ENCODE data around the gene SNX9. TPM values are rescaled to one million over a fixed set of nuclear protein-coding genes. Genes with fewer than 3 reads are reported as not detected.
"Not testable (repeated sequence)": the region's sequence is repeated elsewhere in the genome, so short reads cannot be mapped to it uniquely, and the experiment has no call there.

SNX9 gene
- total and polyA plus RNA-seq, 2 donors (not counting 1 experiment from before 2014, with no cell fraction given), result 10.0 to 50.7 TPM

- H2AFZ ChIP-seq (ENCODE audit: insufficient read depth, low read depth, low read length, poor library complexity, severe bottlenecking); H3K4me3 Mint-ChIP-seq; H3K79me2 ChIP-seq (ENCODE audit: control insufficient read depth, insufficient read depth, low read length); H3K27ac ChIP-seq (ENCODE audit: low read length in 2 of 2); H4K20me1 ChIP-seq (ENCODE audit: control insufficient read depth, insufficient read depth, low read length, poor library complexity, severe bottlenecking); H3K27me3 Mint-ChIP-seq; H3K9ac ChIP-seq (ENCODE audit: low read length); H3K9me3 ChIP-seq (ENCODE audit: control extremely low read depth in 1 of 3, control insufficient read depth in 2 of 3, insufficient read depth in 1 of 3, low read length in 2 of 3); H3K36me3 ChIP-seq (replicated peaks in 1 of 2; ENCODE audit: control extremely low read depth in 1 of 2, control insufficient read depth in 1 of 2, extremely low read depth in 1 of 2, insufficient read depth in 2 of 2, low read length in 1 of 2); ATAC-seq (ENCODE audit: low read depth); H3K4me3 ChIP-seq (ENCODE audit: control extremely low read depth in 1 of 5, extremely low read depth in 1 of 5, insufficient read depth in 1 of 5, low read depth in 2 of 5, low read length in 4 of 5); H3K9me3 Mint-ChIP-seq (ENCODE audit: insufficient read depth); POLR2A ChIA-PET; H3K27ac Mint-ChIP-seq; H3K4me2 ChIP-seq (replicated peaks; ENCODE audit: low read depth, low read length, poor library complexity, severe bottlenecking); H3K27me3 ChIP-seq (replicated peaks in 1 of 4; ENCODE audit: control extremely low read depth in 1 of 4, control insufficient read depth in 3 of 4, insufficient read depth in 4 of 4, low read length in 3 of 4); H3K4me1 ChIP-seq (ENCODE audit: control insufficient read depth in 2 of 2, insufficient read depth in 2 of 2, low read length in 2 of 2): not testable (repeated sequence)
- no CpG with 5 or more reads among the region's 3 CpGs for WGBS (ENCODE audit: insufficient coverage)
- DNase-seq, result peak; percentile 31
- peaks cover 18% of the 10 kb centered on the region for H3K4me1 Mint-ChIP-seq
- intact Hi-C loops (cut with micrococcal nuclease), result loop anchor here (2.0 to 5.0 kb wide), 2 partner anchors 19 to 37 kb away; no protein-coding TSS in a partner anchor
- CTCF ChIA-PET, result interaction anchor here (1.6 kb wide), 1 partner anchor 18 kb away, joined by 3 read pairs; no protein-coding TSS in a partner anchor
Observed at GRCh38 chr6:157799561-157799960, 23.5 kb upstream of the SNX9 start.

- Histone ChIP-seq H3K4me1 (ENCODE audit: control insufficient read depth in 2 of 2, insufficient read depth in 2 of 2, low read length in 2 of 2) (no peaks in the 10 kb centered on the region), H3K4me3 (ENCODE audit: control extremely low read depth in 1 of 5, extremely low read depth in 1 of 5, insufficient read depth in 1 of 5, low read depth in 2 of 5, low read length in 4 of 5) (no peak overlapping the region), H3K36me3 (replicated peaks in 1 of 2; ENCODE audit: control extremely low read depth in 1 of 2, control insufficient read depth in 1 of 2, extremely low read depth in 1 of 2, insufficient read depth in 2 of 2, low read length in 1 of 2) (no peaks in the 10 kb centered on the region), H2AFZ (ENCODE audit: insufficient read depth, low read depth, low read length, poor library complexity, severe bottlenecking) (no peak overlapping the region), H3K9ac (ENCODE audit: low read length) (no peak overlapping the region), H3K27ac (ENCODE audit: low read length in 2 of 2) (no peak overlapping the region), H3K79me2 (ENCODE audit: control insufficient read depth, insufficient read depth, low read length) (no peaks in the 10 kb centered on the region), H3K4me2 (replicated peaks; ENCODE audit: low read depth, low read length, poor library complexity, severe bottlenecking) (no peak overlapping the region), H3K27me3 (replicated peaks in 1 of 4; ENCODE audit: control extremely low read depth in 1 of 4, control insufficient read depth in 3 of 4, insufficient read depth in 4 of 4, low read length in 3 of 4) (peaks cover 0 to 3% (median 0%) of the 10 kb centered on the region in 4 experiments), H4K20me1 (ENCODE audit: control insufficient read depth, insufficient read depth, low read length, poor library complexity, severe bottlenecking) (no peaks in the 10 kb centered on the region), H3K9me3 (ENCODE audit: control extremely low read depth in 1 of 3, control insufficient read depth in 2 of 3, insufficient read depth in 1 of 3, low read length in 2 of 3) (peaks cover 0 to 10% (median 4%) of the 10 kb centered on the region in 3 donors)
- no peak for DNase-seq
- peaks cover 3% of the 10 kb centered on the region for H3K9me3 Mint-ChIP-seq (ENCODE audit: insufficient read depth)
- ChIA-PET POLR2A (interaction anchor here (0.6 kb wide), 1 partner anchor 198 kb away, joined by 3 read pairs; no protein-coding TSS in a partner anchor), CTCF (interaction anchor here (0.5 to 1.6 kb wide), 3 partner anchors 19 to 1833 kb away, joined by 3 to 5 read pairs (median 4); no protein-coding TSS in a partner anchor)
- 65% methylated on average over 2 of the region's 6 CpGs for WGBS (ENCODE audit: insufficient coverage)
- H3K4me1 Mint-ChIP-seq, result peaks cover 18% of the 10 kb centered on the region
- no peaks in the 10 kb centered on the region for H3K27me3 Mint-ChIP-seq
- ATAC-seq (ENCODE audit: low read depth), result no peak
- no peak overlapping the region for H3K4me3 Mint-ChIP-seq
- intact Hi-C loops (cut with micrococcal nuclease), result no loop called here
- TF ChIP-seq EZH2 (IDR thresholded peaks at IDR 0.05; ENCODE audit: borderline replicate concordance, insufficient read depth, low read depth, low read length, poor library complexity, severe bottlenecking) (no peak), CTCF (IDR thresholded peaks at IDR 0.05) (no peak)
- H3K27ac Mint-ChIP-seq, result no peak overlapping the region
Observed at GRCh38 chr6:157800420-157801237, 22.4 kb upstream of the SNX9 start.

Data from B cell (primary cell).